Measurements from ENCODE around the gene PNPLA3.
A peak's percentile ranks its signal among the peaks of the same experiment; 100 is the strongest.

PNPLA3 gene

GRCh38 chr22:43928468-43928867 is 4.9 kb downstream of the PNPLA3 start:
- DNase-seq (ENCODE audit: low read depth, low spot score) = no peak
- TF ChIP-seq CTCF (IDR thresholded peaks at IDR 0.05; ENCODE audit: low read depth, low read length) = no peak
- no peak overlapping the region for H3K4me3 ChIP-seq (ENCODE audit: low read depth, low read length)
- in situ Hi-C loops (cut with HindIII; ENCODE audit: low sequenced_read_pairs) = no loop called here

- H3K4me3 ChIP-seq (ENCODE audit: low read depth, low read length) = no peak overlapping the region
- no peak for DNase-seq (ENCODE audit: low read depth, low spot score)
- in situ Hi-C loops (cut with HindIII; ENCODE audit: low sequenced_read_pairs) = no loop called here
- no peak for TF ChIP-seq CTCF (IDR thresholded peaks at IDR 0.05; ENCODE audit: low read depth, low read length)
These were observed 5.3 kb downstream of the PNPLA3 start for GRCh38 chr22:43928908-43929307.

GRCh38 chr22:43931771-43932170 is 8.2 kb downstream of the PNPLA3 start:
- DNase-seq (ENCODE audit: low read depth, low spot score) = no peak
- H3K4me3 ChIP-seq (ENCODE audit: low read depth, low read length) = no peak overlapping the region
- in situ Hi-C loops (cut with HindIII; ENCODE audit: low sequenced_read_pairs) = no loop called here
- no peak for TF ChIP-seq CTCF (IDR thresholded peaks at IDR 0.05; ENCODE audit: low read depth, low read length)

GRCh38 chr22:43941449-43941848 is 17.8 kb downstream of the PNPLA3 start:
- H3K4me3 ChIP-seq (ENCODE audit: low read depth, low read length) = no peak overlapping the region
- no peak for TF ChIP-seq CTCF (IDR thresholded peaks at IDR 0.05; ENCODE audit: low read depth, low read length)
- in situ Hi-C loops (cut with HindIII; ENCODE audit: low sequenced_read_pairs) = no loop called here
- DNase-seq (ENCODE audit: low read depth, low spot score) = no peak

GRCh38 chr22:43944670-43945430 is 21.2 kb downstream of the PNPLA3 start:
- no peak for DNase-seq (ENCODE audit: low read depth, low spot score)
- in situ Hi-C loops (cut with HindIII; ENCODE audit: low sequenced_read_pairs) = no loop called here
- no peak overlapping the region for H3K4me3 ChIP-seq (ENCODE audit: low read depth, low read length)
- TF ChIP-seq CTCF (IDR thresholded peaks at IDR 0.05; ENCODE audit: low read depth, low read length) = no peak

- TF ChIP-seq CTCF (IDR thresholded peaks at IDR 0.05; ENCODE audit: low read depth, low read length) = peak; percentile 81
- in situ Hi-C loops (cut with HindIII; ENCODE audit: low sequenced_read_pairs) = no loop called here
- no peak overlapping the region for H3K4me3 ChIP-seq (ENCODE audit: low read depth, low read length)
- DNase-seq (ENCODE audit: low read depth, low spot score) = peak; percentile 44
These were observed 22.2 kb downstream of the PNPLA3 start for GRCh38 chr22:43945632-43946383.
